Measurements from ENCODE around the gene ARMC7.

DNA sequence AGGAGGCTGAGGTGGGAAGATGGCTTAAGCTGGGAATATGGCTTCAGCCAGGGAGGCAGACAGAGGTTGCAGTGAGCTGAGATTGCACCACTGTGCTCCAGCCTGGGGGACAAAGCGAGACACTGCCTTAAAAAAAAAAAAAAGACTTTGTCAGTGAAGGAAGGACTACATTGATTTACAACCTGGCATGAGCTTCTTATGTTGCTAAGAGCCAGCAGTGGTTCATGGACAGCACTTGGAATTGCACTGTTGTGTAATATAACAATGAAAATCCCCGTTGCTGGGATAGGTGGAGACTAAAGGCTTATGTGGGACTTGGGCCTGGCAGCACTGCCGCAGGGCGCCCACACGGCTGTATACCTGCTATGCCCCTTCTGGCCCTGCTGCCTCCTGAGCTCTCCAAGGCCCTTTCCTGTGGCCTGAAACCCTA lies 36.1 kb upstream of the ARMC7 start:
- peak; percentile 15 to 46 (median 21) for TF ChIP-seq POLR2AphosphoS5 (IDR thresholded peaks at IDR 0.05)
- TF ChIP-seq POLR2A (IDR thresholded peaks at IDR 0.05), result no peak

Measured in breast epithelium (tissue), 3 donors.